ENCODE measurements around the gene LINC01488. TPM values are rescaled to one million over a fixed set of nuclear protein-coding genes. Genes with fewer than 3 reads are reported as not detected.

Gene LINC01488
- total RNA-seq, 3 donors from 2014 or later, result not detected

DNA sequence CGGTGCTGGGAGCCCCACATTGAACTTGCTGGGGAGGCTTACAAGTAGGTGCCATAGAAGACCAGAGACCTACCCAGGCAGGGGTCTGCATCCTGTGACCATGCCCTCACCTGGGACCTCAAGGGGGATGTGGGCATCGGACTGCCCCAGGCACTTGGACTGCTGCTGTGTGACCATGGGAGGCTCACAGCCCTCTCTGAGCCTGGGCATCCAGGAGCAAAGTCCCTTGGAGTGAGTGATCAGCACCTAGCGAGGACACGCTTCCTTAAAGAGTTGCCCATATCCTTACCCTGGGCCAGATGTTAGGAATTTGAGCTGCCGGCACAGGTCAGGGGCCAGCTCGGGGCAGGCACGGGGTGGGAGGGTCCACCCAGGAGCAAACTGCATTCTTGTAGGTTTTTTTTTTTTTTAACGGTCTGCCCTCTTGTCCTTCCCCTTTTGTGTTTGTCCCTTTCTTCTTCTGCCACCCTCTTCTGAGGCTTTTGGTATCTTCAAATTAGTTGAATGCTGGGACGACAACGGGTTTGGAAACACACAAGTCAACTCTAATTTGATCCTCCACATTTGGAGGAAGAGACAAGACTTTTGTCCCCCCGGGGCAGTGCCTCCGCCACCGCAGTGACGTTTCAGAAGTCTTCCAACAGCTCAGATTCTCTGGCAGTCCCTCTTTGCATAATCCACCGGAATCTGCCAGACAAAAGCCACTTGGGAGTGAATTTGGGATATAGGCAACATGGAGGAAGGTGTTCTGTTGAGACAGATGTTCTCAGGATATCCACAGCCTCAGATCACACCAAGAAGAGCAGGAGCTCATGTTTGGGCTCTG is 46.1 kb upstream of the LINC01488 start:
- Histone ChIP-seq H3K4me1 (no peaks in the 10 kb centered on the region), H3K27me3 (no peaks in the 10 kb centered on the region), H3K9me3 (no peaks in the 10 kb centered on the region), H3K27ac (no peak overlapping the region), H3K36me3 (no peaks in the 10 kb centered on the region), H3K4me3 (no peak overlapping the region)
- no peak for DNase-seq (ENCODE audit: low spot score in 2 of 2)
- intact Hi-C loops (cut with DNase I; ENCODE audit: low total_unique reads), result loop anchor here (5.0 kb wide), 1 partner anchor 842 kb away; no protein-coding TSS in a partner anchor
- TF ChIP-seq CTCF (IDR thresholded peaks at IDR 0.05) (no peak), POLR2A (IDR thresholded peaks at IDR 0.05) (no peak), POLR2AphosphoS5 (IDR thresholded peaks at IDR 0.05) (no peak)

DNA sequence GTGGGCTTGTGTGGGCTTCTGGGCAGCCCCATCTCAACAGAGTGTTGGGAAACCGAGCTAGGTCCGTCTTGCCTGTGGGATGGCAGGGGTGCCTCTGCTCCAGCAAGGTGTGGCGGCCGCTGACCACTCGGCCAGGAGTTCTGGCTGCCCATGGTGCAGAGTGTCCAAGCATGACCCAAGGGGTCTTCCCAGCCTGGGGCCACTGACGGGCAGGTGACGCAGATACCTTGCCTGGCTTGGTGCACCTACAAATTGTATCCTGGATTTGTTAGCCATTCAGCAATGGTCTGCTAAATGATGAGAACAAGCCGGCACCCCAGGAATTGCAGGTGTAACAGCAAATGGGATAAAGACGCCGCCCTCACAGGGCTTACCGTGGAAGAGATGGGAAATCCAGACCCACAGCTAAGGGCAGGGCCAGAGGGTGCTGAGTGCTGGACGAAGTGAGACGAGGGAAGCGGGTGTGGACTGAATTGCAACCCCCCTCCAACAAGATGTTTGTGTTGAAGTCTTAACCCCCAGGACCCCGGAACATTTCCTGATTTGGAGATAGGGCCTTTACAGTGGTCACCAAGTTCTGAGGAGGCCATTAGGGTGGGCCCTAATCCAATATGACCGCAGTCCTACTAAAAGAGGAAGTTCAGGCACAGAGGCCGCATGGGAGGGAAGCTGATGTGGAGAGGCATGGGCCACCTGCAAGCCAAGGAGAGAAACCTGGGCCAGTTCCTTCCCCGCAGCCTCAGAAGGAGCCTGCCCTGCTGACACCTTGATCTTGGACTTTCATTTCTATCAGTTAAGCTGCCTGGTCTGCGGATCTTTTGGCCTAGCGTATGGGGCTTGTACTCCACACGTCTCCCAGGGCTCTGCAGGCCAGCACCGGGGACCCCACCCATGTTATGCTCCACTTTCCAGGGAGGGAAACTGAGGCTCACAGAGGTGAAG is 45.2 kb upstream of the LINC01488 start:
- H3K4me3 ChIP-seq, result no peak overlapping the region
- no peaks in the 10 kb centered on the region for H3K9me3 ChIP-seq
- no peaks in the 10 kb centered on the region for H3K36me3 ChIP-seq
- TF ChIP-seq CTCF (IDR thresholded peaks at IDR 0.05) (no peak), POLR2A (IDR thresholded peaks at IDR 0.05) (no peak), POLR2AphosphoS5 (IDR thresholded peaks at IDR 0.05) (no peak)
- DNase-seq (ENCODE audit: low spot score in 2 of 2), result no peak
- no peaks in the 10 kb centered on the region for H3K27me3 ChIP-seq
- H3K4me1 ChIP-seq, result no peaks in the 10 kb centered on the region
- no peak overlapping the region for H3K27ac ChIP-seq
- intact Hi-C loops (cut with DNase I; ENCODE audit: low total_unique reads), result loop anchor here (5.0 kb wide), 1 partner anchor 841 kb away; no protein-coding TSS in a partner anchor

DNA sequence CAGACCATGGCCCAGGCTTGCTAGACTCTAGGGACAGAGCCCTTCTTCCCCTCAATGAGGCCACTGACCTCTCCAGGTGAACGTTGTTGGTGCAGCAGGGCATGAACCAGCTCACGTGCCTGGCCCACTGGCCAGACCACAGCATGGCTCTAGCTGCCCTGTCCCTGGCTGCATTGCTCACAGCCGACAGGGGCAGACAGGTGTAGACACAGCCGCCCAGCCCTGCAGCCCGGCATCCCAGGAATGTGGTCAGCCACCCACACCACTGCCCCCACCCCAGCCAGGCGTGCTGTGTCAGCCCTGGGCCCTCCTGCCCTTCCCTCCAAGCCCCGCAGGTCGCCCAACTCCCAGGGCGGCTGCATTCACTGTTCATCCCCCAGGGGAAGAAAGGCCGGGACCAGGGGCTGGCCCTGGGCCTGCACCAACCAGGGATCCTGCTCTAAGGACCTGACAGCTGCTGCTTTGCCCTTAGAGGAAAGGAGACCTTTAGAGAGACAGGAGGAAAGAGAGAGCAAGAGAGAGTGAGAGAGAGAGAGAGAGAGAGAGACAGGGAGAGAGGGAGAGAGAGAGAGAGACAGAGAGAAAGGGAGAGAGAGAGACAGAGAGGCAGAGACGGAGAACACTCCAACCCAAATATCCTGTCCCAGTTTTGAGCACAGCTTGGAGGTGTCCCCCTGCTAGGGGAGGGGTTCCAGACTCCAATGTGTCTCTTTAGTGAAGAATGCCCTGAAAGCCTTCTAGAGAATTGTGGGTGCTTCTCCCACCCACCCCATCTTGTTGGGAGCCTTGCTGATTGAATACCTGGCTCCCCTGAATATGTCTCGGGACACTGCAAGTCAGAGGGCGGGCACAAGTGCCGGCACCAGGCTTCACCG is 44.2 kb upstream of the LINC01488 start:
- intact Hi-C loops (cut with DNase I; ENCODE audit: low total_unique reads), result loop anchor here (5.0 kb wide), 1 partner anchor 840 kb away; no protein-coding TSS in a partner anchor
- no peak for DNase-seq (ENCODE audit: low spot score in 2 of 2)
- Histone ChIP-seq H3K27ac (no peak overlapping the region), H3K36me3 (no peaks in the 10 kb centered on the region), H3K9me3 (no peaks in the 10 kb centered on the region), H3K27me3 (no peaks in the 10 kb centered on the region), H3K4me1 (no peaks in the 10 kb centered on the region), H3K4me3 (no peak overlapping the region)
- TF ChIP-seq CTCF (IDR thresholded peaks at IDR 0.05), result no peak

DNA sequence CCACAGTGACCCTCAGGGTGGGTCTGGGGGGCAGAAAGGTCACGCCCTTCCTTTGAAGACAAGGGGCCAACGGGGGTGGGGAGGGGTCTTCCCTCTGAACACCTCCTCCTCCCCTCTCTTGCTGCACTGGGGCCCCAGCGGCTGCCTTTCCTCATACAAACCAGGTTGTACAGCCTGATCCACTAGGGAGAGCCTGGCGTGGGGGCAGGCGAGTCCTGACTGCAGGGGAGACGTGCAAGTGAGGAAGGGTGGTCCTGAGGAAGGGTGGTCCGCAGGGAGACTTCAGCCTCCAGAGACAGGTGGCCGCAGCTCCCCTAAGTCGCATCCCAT is 43.6 kb upstream of the LINC01488 start:
- no peaks in the 10 kb centered on the region for H3K36me3 ChIP-seq
- no peak for TF ChIP-seq POLR2AphosphoS5 (IDR thresholded peaks at IDR 0.05)
- TF ChIP-seq POLR2A (IDR thresholded peaks at IDR 0.05), result no peak
- no peak for TF ChIP-seq CTCF (IDR thresholded peaks at IDR 0.05)
- H3K27ac ChIP-seq, result no peak overlapping the region
- no peaks in the 10 kb centered on the region for H3K9me3 ChIP-seq
- H3K4me3 ChIP-seq, result no peak overlapping the region
- H3K27me3 ChIP-seq, result no peaks in the 10 kb centered on the region
- DNase-seq (ENCODE audit: low spot score in 2 of 2), result no peak
- H3K4me1 ChIP-seq, result peaks cover 1 to 4% of the 10 kb centered on the region in 2 donors
- intact Hi-C loops (cut with DNase I; ENCODE audit: low total_unique reads), result loop anchor here (5.0 kb wide), 1 partner anchor 839 kb away; no protein-coding TSS in a partner anchor

Measured in breast epithelium (tissue), 4 donors.